G401 (cell line): ENCODE results near the gene PPP2CA. TPM values are rescaled to one million over a fixed set of nuclear protein-coding genes. Genes with fewer than 3 reads are reported as not detected.
"Not testable (repeated sequence)": the region's sequence is repeated elsewhere in the genome, so short reads cannot be mapped to it uniquely, and the experiment has no call there.

Experiments used
- DNase-seq: peaks from one replicate; pipeline ENCODE4 v3.0.0-alpha.2; 2015; ENCODE audit warnings: low spot score
- in situ Hi-C: cut with HindIII; loops from 2 replicates; pipeline ENCODE4 v1.10.0; 2016; ENCODE audit warnings: low sequenced_read_pairs, mixed read lengths
- total RNA-seq: library from RNA; depleted of rRNA; stranded (reverse); fragments of >200 nt; shearing (Covaris generic); gene quantifications from 2 replicates; pipeline ENCODE4 v1.2.3, GENCODE V29; 2014; rRNA removed

Gene PPP2CA
- total RNA-seq, 1 experiment from 2014 or later = 405 TPM

DNA sequence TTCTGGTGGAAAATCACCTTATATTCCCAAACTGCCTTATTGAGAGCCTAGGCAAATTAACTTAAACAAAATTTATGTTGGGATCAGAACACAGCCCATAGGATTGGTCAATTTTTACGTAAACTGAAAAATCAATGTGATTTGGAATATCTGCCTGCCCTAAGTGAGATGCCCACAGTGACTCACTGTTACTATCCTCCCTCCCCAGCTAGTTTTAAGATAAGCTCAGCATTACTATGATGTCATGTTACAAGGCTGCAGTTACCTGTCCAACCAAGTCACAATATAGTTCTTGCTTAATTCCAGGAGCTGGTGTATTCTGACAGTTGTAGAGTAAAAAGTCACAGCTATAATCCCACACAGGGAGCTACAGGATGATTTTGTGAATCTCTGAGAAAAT lies 72.2 kb downstream of the PPP2CA start:
- in situ Hi-C loops = loop anchor here (5.0 kb wide), 1 partner anchor 81 kb away; no protein-coding TSS in a partner anchor
- DNase-seq = no peak

DNA sequence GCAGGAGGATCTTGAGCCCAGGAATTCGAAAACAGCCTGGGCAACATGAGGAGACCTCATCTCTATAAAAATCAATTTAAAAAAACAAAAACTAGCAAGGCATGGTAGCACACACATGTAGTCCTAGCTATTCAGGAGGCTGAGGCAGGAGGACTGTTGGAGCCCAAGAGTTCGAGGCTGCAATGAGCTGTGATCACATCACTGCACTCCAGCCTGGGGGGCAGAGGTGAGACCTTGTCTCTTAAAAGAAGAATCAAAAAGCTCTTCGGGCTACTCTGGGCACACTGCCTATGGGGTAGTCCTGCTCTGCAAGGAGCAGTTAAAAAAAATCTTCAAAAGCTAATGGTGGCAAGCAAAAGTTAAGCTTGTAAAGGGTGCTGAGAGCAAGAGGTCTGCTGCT lies 72.6 kb downstream of the PPP2CA start:
- DNase-seq = no peak
- in situ Hi-C loops = loop anchor here (5.0 kb wide), 1 partner anchor 81 kb away; no protein-coding TSS in a partner anchor

- not testable (repeated sequence) for DNase-seq
- in situ Hi-C loops = loop anchor here (5.0 kb wide), 1 partner anchor 80 kb away; no protein-coding TSS in a partner anchor
Observed at GRCh38 chr5:134152173-134152832, 73.6 kb downstream of the PPP2CA start.

DNA sequence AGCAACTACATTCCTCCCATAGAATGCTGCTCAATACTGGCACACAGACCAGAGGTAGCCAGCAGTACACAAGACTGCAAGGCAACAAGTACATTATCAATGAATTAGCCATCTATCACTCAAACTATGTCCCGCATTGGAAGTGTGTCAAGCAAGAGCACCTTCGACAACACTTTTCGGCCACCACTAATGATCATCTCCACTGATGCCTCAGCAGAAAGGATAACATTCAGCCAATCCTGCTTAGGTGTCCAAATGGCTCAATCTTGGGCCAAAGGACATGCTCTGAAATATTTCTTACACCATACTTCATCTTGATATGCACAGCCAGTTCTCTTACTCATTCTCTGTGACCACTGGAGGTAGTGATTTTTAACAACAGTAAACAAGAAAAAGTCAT lies 74.2 kb downstream of the PPP2CA start:
- in situ Hi-C loops = loop anchor here (5.0 kb wide), 1 partner anchor 79 kb away; no protein-coding TSS in a partner anchor
- DNase-seq = no peak

- in situ Hi-C loops = loop anchor here (5.0 kb wide), 1 partner anchor 77 kb away; no protein-coding TSS in a partner anchor
- DNase-seq = no peak
Observed at GRCh38 chr5:134149571-134150303, 76.1 kb downstream of the PPP2CA start.

GRCh38 chr5:134148986-134149539 lies 76.8 kb downstream of the PPP2CA start:
- no peak for DNase-seq
- in situ Hi-C loops = no loop called here

- no peak for DNase-seq
- in situ Hi-C loops = no loop called here
Observed at GRCh38 chr5:134148316-134148715, 77.6 kb downstream of the PPP2CA start.

DNA sequence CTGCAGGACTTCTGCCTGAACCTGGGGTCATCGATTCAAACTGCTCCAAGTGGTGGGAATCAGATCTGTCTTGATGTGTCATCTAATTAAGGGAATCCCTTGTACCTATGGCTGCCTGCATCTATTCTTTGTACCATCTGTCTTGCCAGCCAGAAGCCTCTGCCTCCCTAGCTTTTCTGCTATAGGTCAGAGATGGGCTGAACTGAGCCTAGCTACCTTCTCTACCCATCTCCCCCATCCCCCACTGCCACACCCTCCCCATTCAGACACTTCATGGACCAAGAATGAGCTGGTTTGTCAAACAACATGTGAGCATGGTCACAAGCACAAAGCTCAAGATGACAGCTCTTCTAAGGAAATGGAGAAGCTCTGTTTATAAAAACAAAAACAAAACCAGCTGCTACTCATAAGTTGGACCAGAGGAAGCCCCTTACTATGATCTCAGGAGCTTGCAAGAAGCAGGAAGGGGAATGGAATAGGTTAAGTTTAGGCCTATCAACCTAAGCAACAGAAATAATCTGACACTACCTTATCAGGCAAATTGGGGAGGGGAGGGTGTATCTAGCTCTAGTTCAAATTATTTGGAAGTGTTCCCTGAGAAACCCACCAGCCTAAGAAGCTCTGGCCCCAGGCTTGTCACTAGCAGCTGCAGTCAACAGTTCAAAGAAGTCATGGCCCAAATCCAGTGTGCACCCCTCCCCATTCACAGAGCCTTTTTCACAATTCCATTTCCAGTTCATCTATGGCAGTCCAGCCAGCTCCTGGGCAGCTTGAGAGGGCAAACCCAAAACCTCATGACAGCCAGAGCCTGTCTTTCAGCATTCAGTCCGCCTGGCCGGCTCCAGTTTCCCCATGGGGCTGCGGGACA lies 79.0 kb downstream of the PPP2CA start:
- in situ Hi-C loops = no loop called here
- no peak for DNase-seq

- in situ Hi-C loops = no loop called here
- peak; percentile 89 for DNase-seq
Observed at GRCh38 chr5:134145779-134146581, 79.9 kb downstream of the PPP2CA start.

DNA sequence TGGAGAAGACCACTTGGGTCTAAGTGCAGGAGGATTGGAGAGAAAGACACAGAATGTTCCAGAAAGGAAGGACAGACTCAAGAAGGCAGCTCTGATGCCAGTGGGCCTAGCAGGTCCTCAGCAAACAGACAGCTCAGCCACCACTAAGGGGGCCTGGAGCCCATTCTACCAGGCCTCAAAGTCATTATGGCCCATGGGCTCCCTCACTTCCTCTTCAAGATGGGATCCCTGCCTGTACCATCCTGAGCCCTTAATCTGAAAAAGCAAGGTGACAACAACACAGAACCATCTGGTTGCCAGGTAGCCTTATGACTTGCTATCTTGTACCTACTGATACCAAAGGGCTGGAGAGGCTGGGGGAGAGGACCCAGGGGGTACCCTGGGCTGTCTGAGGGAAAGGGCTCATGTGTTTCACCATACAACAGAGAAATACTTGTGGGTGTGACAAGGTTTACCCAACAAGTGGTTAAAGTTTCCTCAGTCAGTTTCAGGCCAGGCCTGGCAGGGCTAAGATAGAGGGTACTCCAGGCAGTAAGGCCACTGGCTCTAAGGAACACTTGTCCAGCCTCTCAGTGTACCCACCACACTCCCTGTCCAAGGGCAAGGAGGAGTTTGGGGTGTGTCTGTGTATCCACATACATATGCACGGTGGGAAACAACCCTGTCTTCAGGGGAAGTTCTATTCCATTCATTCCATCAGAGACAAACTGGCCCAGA lies 80.7 kb downstream of the PPP2CA start:
- no peak for DNase-seq
- in situ Hi-C loops = no loop called here

Other genes with a start within 250 kb of the PPP2CA start
- gene VDAC1, start 221.1 kb downstream of the PPP2CA start, total RNA-seq = 410 and 470 TPM in 2 replicates
- 5.0 and 11.1 TPM in 2 replicates for gene TCF7, start 111.4 kb downstream of the PPP2CA start, total RNA-seq
- 396 and 436 TPM in 2 replicates for gene SKP1, start 49.1 kb downstream of the PPP2CA start, total RNA-seq
- gene CDKL3, start 141.1 kb upstream of the PPP2CA start, total RNA-seq = 2.3 and 4.6 TPM in 2 replicates
- gene UBE2B, start 145.5 kb upstream of the PPP2CA start, total RNA-seq = 31.6 and 35.8 TPM in 2 replicates
- gene CDKN2AIPNL, start 185.8 kb upstream of the PPP2CA start, total RNA-seq = 45.0 and 57.5 TPM in 2 replicates